ENCODE data around the gene STRAP. TPM values are rescaled to one million over a fixed set of nuclear protein-coding genes. Genes with fewer than 3 reads are reported as not detected.

The STRAP gene
- total and polyA plus RNA-seq, 2 experiments from 2014 or later: 229 to 403 TPM

DNA sequence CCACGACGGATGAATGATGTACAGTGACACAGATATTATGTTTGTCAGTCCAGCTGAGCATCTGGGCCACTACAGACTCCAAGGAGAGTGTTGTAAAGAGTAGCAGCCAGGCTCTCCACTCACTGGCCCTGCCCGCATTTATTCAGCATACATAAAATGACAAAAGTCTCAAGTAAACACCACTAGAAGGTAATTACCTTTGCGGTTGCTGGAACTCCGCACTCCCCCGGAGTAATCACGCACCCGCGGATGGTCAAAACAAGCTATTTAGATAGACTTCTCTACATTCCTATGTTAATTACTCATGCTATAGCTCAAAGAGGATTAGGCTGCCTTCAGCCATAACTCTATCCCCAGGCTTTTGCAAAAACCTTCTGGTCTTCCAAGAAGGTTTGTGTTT lies 18.8 kb upstream of the STRAP start (continued):
- TF ChIP-seq REST (IDR thresholded peaks at IDR 0.05; ENCODE audit: unreplicated experiment) (no peak), NANOG (IDR thresholded peaks at IDR 0.05; ENCODE audit: borderline replicate concordance) (no peak), CREB1 (CRISPR knock-in tag; IDR thresholded peaks at IDR 0.05; ENCODE audit: low read depth) (no peak), STAT1 (IDR thresholded peaks at IDR 0.05; ENCODE audit: unreplicated experiment) (no peak)
- TF ChIP-seq, protein P1, sequence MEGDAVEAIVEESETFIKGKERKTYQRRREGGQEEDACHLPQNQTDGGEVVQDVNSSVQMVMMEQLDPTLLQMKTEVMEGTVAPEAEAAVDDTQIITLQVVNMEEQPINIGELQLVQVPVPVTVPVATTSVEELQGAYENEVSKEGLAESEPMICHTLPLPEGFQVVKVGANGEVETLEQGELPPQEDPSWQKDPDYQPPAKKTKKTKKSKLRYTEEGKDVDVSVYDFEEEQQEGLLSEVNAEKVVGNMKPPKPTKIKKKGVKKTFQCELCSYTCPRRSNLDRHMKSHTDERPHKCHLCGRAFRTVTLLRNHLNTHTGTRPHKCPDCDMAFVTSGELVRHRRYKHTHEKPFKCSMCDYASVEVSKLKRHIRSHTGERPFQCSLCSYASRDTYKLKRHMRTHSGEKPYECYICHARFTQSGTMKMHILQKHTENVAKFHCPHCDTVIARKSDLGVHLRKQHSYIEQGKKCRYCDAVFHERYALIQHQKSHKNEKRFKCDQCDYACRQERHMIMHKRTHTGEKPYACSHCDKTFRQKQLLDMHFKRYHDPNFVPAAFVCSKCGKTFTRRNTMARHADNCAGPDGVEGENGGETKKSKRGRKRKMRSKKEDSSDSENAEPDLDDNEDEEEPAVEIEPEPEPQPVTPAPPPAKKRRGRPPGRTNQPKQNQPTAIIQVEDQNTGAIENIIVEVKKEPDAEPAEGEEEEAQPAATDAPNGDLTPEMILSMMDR (conservative IDR thresholded peaks at IDR 0.05; ENCODE audit: low read depth in 2 of 2): no peak

- Histone ChIP-seq H3K27me3 (ENCODE audit: insufficient read depth) (no peaks in the 10 kb centered on the region), H3K4me2 (no peak overlapping the region), H3K4me1 (ENCODE audit: insufficient read depth) (peaks cover 15% of the 10 kb centered on the region; the same call in 1 of the 2 replicates), H3K79me2 (replicated peaks; ENCODE audit: insufficient read depth) (no peaks in the 10 kb centered on the region), H3K9me2 (ENCODE audit: insufficient read depth) (no peaks in the 10 kb centered on the region), H3K4me3 (no peak overlapping the region), H4K20me1 (replicated peaks; ENCODE audit: insufficient read depth) (no peaks in the 10 kb centered on the region), H3K36me3 (ENCODE audit: insufficient read depth) (no peaks in the 10 kb centered on the region), H2AFZ (no peak overlapping the region), H3F3A (replicated peaks; ENCODE audit: low read depth) (no peaks in the 10 kb centered on the region), H3K27ac (ENCODE audit: low read depth) (no peak overlapping the region)
- DNase-seq (ENCODE audit: low spot score) (no peak), ATAC-seq (no peak)
- H3K4me1 Mint-ChIP-seq: peaks cover 15% of the 10 kb centered on the region
- no peak overlapping the region for H3K27ac Mint-ChIP-seq
- no peak overlapping the region for H3K4me3 Mint-ChIP-seq
- no peaks in the 10 kb centered on the region for H3K9me3 Mint-ChIP-seq
- no peaks in the 10 kb centered on the region for H3K36me3 Mint-ChIP-seq (ENCODE audit: low read depth)
- H3K27me3 Mint-ChIP-seq (ENCODE audit: insufficient read depth, low read depth, poor library complexity): no peaks in the 10 kb centered on the region
- TF ChIP-seq EZH2 (IDR thresholded peaks at IDR 0.05; ENCODE audit: low read depth, unreplicated experiment) (no peak), NANOG (IDR thresholded peaks at IDR 0.05; ENCODE audit: borderline replicate concordance) (no peak), ZNF114 (CRISPR knock-in tag; IDR thresholded peaks at IDR 0.05) (no peak), EZH2phosphoT487 (IDR thresholded peaks at IDR 0.05; ENCODE audit: unreplicated experiment) (no peak), STAT1 (IDR thresholded peaks at IDR 0.05; ENCODE audit: unreplicated experiment) (no peak), POLR2AphosphoS5 (IDR thresholded peaks at IDR 0.05; ENCODE audit: low read depth) (no peak), ZNF462 (CRISPR knock-in tag; IDR thresholded peaks at IDR 0.05) (no peak), ZNF331 (CRISPR knock-in tag; IDR thresholded peaks at IDR 0.05; ENCODE audit: low read depth) (no peak)
Measured at GRCh38 chr12:15863984-15864383, 18.2 kb upstream of the STRAP start.
